RWPE1 (cell line): ENCODE data around the gene C12orf43.
"Not testable (repeated sequence)": the region's sequence is repeated elsewhere in the genome, so short reads cannot be mapped to it uniquely, and the experiment has no call there.

Experiments
- CTCF ChIA-PET: fragments of 350-600 bp; sonication (Branson Sonifier 250); formaldehyde crosslinking; extraction: SDS; loops from one replicate; lab custom pipeline; 2021; lab: Yijun Ruan, JAX
- POLR2A ChIA-PET: fragments of 400-600 bp; formaldehyde crosslinking; extraction: SDS; loops from one replicate; lab custom pipeline; 2020; ENCODE audit warnings: antibody characterized with exemption; ENCODE audit not compliant: low non-redundant PET; lab: Yijun Ruan, JAX
- DNase-seq: peaks from one replicate; pipeline ENCODE4 v3.0.0; 2012; ENCODE audit warnings: low spot score
- H3K27ac ChIP-seq: fragments of 450-650 bp; 2 replicates; pipeline ENCODE4 v1.5.1; 2017
- TF ChIP-seq, protein P1 (sequence below): fragments of 450-650 bp; conservative IDR thresholded peaks from 2 replicates; pipeline ENCODE4 v1.5.1; 2017; ENCODE audit warnings: low read depth, mild to moderate bottlenecking

The C12orf43 gene

DNA sequence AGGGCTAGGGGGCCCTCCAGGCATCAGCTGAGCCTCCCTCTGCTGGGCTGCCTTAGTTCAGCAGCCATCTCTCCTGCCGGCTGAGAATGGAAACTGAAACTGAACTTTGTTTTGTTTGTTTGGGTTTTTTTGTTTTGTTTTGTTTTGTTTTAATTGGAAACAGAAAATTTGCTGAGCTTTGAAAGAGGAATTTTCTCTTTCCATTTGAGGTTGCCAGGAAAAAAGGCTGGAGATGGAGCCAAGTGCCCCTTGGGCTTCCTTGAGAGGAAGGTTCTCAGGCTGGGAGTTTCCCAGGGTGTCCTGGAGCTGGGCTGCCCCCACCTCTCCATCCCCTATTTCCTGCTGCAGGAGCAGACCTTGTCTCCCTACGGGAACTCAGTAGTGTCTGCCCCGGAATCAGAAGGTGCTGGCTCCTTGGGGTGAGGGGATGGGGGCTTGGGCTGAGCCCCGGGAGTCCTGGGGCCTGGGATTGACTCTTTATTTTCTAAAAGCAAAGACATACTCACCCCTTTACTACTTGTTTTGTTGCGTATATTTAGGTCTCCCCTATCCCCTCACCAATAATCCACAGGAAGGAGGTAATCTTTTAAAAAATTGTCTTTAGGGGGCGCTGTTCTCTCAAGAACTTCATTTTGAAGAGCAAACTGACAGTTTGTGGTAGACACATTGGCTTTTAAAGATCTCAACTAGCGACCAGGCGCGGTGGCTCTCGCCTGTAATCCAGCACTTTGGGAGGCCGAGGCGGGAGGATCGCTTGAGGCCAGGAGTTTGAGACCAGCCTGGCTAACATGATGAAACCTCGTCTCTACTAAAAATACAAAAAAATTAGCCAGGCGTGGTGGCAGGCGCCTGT lies 44.1 kb upstream of the C12orf43 start:
- H3K27ac ChIP-seq: peak overlapping the region; percentile 10; the same call in 1 of the 2 replicates
- TF ChIP-seq, protein P1, sequence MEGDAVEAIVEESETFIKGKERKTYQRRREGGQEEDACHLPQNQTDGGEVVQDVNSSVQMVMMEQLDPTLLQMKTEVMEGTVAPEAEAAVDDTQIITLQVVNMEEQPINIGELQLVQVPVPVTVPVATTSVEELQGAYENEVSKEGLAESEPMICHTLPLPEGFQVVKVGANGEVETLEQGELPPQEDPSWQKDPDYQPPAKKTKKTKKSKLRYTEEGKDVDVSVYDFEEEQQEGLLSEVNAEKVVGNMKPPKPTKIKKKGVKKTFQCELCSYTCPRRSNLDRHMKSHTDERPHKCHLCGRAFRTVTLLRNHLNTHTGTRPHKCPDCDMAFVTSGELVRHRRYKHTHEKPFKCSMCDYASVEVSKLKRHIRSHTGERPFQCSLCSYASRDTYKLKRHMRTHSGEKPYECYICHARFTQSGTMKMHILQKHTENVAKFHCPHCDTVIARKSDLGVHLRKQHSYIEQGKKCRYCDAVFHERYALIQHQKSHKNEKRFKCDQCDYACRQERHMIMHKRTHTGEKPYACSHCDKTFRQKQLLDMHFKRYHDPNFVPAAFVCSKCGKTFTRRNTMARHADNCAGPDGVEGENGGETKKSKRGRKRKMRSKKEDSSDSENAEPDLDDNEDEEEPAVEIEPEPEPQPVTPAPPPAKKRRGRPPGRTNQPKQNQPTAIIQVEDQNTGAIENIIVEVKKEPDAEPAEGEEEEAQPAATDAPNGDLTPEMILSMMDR: peak; percentile 16
- DNase-seq: no peak
- CTCF ChIA-PET: interaction anchor here (0.7 to 1.1 kb wide), 4 partner anchors 20 to 175 kb away, joined by 3 to 4 read pairs (median 4); no protein-coding TSS in a partner anchor
- POLR2A ChIA-PET: no interaction called here

DNA sequence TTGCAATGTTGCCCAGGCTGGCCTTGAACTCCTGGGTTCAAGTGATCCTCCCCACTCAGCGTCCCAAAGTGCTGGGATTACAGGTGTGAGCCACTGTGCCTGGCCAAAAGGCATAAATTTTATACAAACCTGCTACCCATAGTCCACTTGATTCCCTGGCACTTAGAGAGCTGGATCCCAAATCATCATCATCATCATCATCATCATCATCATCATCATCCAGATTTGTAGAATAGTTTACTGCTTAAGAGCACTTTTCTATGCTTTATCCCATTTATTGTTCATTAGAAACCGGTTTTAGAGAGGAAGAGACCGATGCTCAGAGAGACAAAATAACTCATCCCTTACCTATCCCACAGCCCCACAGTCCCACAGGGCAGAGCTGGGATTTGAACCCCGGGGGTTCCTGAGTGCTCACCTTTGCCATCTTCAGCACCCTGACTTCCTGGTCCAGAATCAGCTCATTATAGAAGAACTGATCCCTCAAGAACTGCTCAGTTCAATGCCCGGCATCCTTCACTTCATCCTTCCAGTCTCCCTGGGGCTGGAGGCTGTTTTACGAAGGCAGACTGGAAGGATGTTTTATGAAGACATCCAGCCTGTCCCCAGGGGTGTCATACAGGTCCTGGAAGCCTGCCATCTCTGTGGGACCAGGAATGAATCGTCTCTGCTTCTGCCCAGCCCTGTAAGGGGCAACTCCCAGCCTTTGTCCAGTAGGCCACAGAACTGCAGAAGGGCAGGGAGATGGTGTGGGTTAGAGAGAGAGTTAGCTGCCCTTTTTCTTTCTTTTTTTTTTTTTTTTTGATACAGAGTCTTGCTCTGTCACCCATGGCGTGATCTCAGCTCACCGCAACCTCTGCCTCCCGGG lies 43.0 kb upstream of the C12orf43 start:
- TF ChIP-seq, protein P1: no peak
- no peak for DNase-seq
- H3K27ac ChIP-seq: no peak overlapping the region
- CTCF ChIA-PET: interaction anchor here (0.7 to 1.1 kb wide), 5 partner anchors 8 to 176 kb away, joined by 3 to 4 read pairs (median 4); no protein-coding TSS in a partner anchor
- POLR2A ChIA-PET: interaction anchor here (0.5 kb wide), 1 partner anchor 22 kb away, joined by 4 read pairs; no protein-coding TSS in a partner anchor

DNA sequence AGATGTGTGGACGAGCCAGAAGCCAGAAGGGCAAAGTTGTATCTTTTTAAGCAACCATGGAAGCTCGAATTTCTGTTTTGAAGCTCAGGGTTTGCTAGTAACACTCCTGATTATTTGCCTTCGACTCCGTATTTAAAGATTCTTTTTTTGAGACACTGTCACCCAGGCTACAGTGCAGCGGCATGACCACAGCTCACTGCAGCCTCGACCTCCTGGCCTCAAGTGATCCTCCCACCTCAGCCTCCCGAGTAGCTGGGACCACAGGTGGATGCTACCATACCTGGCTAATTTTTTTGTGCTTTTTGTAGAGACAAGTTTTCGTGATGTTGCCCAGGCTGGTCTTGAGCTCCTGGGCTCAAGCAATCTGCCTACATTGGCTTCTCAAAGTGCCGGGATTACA lies 41.5 kb upstream of the C12orf43 start:
- H3K27ac ChIP-seq: no peak overlapping the region
- ChIA-PET POLR2A (no interaction called here), CTCF (interaction anchor here (0.5 kb wide), 1 partner anchor 441 kb away, joined by 3 read pairs; no protein-coding TSS in a partner anchor)
- no peak for DNase-seq
- TF ChIP-seq, protein P1: no peak

DNA sequence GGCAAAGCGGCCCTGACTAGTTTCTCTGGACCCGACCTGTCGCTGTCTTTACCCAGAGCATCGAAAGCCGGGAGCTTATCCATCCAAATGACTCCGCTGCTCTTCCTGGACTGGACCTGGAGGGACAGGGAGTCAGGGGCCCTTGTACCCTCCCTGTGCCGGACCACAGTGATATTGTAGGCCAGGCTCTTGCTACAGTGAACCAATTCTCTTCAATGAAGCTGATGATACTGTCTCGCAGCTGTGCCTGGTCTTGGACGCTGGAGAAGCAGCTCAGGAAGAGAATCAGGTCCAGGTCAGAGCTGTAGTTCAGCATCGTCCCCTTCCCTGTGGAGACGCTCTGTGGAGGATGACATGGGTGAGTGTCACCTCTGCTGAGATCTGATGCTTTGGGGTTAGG lies 37.4 kb upstream of the C12orf43 start:
- DNase-seq: no peak
- H3K27ac ChIP-seq: no peak overlapping the region
- ChIA-PET POLR2A (no interaction called here), CTCF (no interaction called here)
- TF ChIP-seq, protein P1: no peak

DNA sequence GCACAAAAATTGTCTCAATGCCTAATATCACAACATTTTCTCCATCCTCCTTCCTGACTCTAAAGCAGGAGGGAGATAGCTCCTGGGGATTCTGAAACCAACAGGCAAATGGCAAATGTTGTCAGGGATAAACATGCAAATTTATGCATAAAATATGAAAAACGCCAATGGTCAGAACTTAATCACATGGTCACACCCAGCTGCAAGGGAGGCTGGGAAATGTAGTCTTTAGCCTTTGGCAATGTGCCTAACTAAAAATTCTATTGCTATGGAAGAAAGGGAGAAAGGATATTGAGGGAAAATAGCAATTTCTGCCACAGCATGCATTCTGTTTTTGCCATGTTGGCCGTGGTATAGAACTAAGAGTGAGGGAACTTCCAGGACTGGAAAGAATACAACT lies 34.4 kb upstream of the C12orf43 start:
- ChIA-PET CTCF (interaction anchor here (0.5 to 0.7 kb wide), 3 partner anchors 9 to 245 kb away, joined by 3 to 4 read pairs (median 3); no protein-coding TSS in a partner anchor), POLR2A (no interaction called here)
- TF ChIP-seq, protein P1: no peak
- no peak for DNase-seq
- no peak overlapping the region for H3K27ac ChIP-seq

DNA sequence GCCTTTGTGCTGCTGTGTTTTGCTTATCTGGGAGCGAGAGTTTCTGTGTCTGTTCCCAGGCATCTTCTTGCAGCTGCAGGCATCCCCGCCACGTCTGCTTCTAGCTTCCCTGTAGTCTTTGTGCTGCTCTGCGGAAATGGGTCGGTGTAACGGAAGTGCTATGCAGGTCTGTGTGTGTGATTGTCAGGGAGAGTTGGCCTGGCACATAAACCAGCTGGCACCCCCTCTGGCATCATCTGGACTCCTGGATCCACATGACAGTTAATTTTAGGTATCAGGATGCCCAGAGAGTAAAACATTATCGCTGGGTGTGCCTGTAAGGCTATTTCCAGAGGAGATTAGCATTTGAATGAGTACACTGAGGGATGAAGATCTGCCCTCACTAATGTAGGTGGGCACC lies 32.2 kb upstream of the C12orf43 start:
- POLR2A ChIA-PET: no interaction called here
- DNase-seq: no peak
- no peak overlapping the region for H3K27ac ChIP-seq
- TF ChIP-seq, protein P1: no peak
- CTCF ChIA-PET: no interaction called here

DNA sequence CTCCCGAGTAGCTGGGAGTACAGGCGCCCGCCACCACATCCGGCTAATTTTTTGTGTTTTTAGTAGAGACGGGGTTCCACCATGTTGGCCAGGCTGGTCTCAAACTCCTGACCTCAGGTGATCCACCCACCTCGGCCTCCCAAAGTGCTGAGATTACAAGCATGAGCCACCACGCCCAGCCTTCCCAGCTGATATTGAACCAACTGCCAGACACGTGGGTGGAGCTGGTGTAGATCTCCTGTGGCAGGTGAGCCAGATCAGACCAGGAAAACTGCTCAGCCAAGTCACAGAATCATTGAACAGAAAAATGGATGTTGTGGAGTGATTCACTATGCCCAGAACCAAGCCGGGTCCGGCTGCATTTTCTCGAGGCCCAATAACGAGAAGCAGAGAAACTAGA lies 31.1 kb upstream of the C12orf43 start:
- CTCF ChIA-PET: interaction anchor here (0.6 kb wide), 1 partner anchor 531 kb away, joined by 3 read pairs; no protein-coding TSS in a partner anchor
- not testable (repeated sequence) for H3K27ac ChIP-seq, DNase-seq
- POLR2A ChIA-PET: interaction anchor here (0.6 kb wide), 1 partner anchor 319 kb away, joined by 3 read pairs; no protein-coding TSS in a partner anchor
